HG02870 (cell line): Measurements from ENCODE around the gene HIRIP3.
A peak's percentile ranks its signal among the peaks of the same experiment; 100 is the strongest.
"Not testable (repeated sequence)": the region's sequence is repeated elsewhere in the genome, so short reads cannot be mapped to it uniquely, and the experiment has no call there.

ENCODE experiments used
- ATAC-seq: cut with Tn5 transposase; IDR thresholded peaks from one replicate; pipeline ENCODE4 v1.9.1; 2021; ENCODE audit warnings: mild to moderate bottlenecking, moderate library complexity; ENCODE audit not compliant: unreplicated experiment

HIRIP3 gene

GRCh38 chr16:29995324-29995910, at the start of gene HIRIP3:
Gene HIRIP3 (minus strand): TSS chr16:29995617. CDS start chr16:29995605, 12 bp downstream.
- peak; percentile 44 for ATAC-seq

GRCh38 chr16:30041841-30042240, 46.4 kb upstream of the HIRIP3 start:
- no peak for ATAC-seq

- ATAC-seq, result not testable (repeated sequence)
Observed at GRCh38 chr16:30040690-30041089, 45.3 kb upstream of the HIRIP3 start.

- ATAC-seq, result no peak
Observed at GRCh38 chr16:30040221-30040620, 44.8 kb upstream of the HIRIP3 start.

GRCh38 chr16:30033270-30033669, 37.9 kb upstream of the HIRIP3 start:
- no peak for ATAC-seq

- ATAC-seq, result no peak
Observed at GRCh38 chr16:30032083-30032819, 36.8 kb upstream of the HIRIP3 start.

- ATAC-seq, result no peak
Observed at GRCh38 chr16:30031477-30031918, 36.1 kb upstream of the HIRIP3 start.

GRCh38 chr16:30030841-30031413, 35.5 kb upstream of the HIRIP3 start, which contains the start of gene TLCD3B:
Gene TLCD3B (minus strand): TSS chr16:30031271. CDS start chr16:30030527, 744 bp downstream.
- ATAC-seq, result no peak

GRCh38 chr16:30030011-30030685, 34.7 kb upstream of the HIRIP3 start:
- no peak for ATAC-seq

GRCh38 chr16:30028438-30029076, 33.1 kb upstream of the HIRIP3 start:
- no peak for ATAC-seq

- ATAC-seq, result no peak
Observed at GRCh38 chr16:30027588-30028437, 32.4 kb upstream of the HIRIP3 start.

GRCh38 chr16:30026449-30026848, 31.0 kb upstream of the HIRIP3 start:
- no peak for ATAC-seq

- no peak for ATAC-seq
Observed at GRCh38 chr16:30025574-30025973, 30.2 kb upstream of the HIRIP3 start.

- ATAC-seq, result no peak
Observed at GRCh38 chr16:30025156-30025555, 29.7 kb upstream of the HIRIP3 start.

GRCh38 chr16:30024451-30024850, 29.0 kb upstream of the HIRIP3 start:
- no peak for ATAC-seq

GRCh38 chr16:30023586-30023985, 28.2 kb upstream of the HIRIP3 start:
- ATAC-seq, result no peak

GRCh38 chr16:30022887-30023286, 27.5 kb upstream of the HIRIP3 start, which contains the start of gene C16orf92:
Gene C16orf92 (plus strand): TSS chr16:30023198. CDS start chr16:30023341, 143 bp downstream.
- ATAC-seq, result no peak

- no peak for ATAC-seq
Observed at GRCh38 chr16:30018731-30019158, 23.3 kb upstream of the HIRIP3 start.

GRCh38 chr16:30017937-30018336, 22.5 kb upstream of the HIRIP3 start:
- ATAC-seq, result not testable (repeated sequence)

GRCh38 chr16:30017277-30017656, 21.9 kb upstream of the HIRIP3 start:
- no peak for ATAC-seq
